Frontal cortex (tissue), 4 donors: ENCODE measurements around the gene SPACA5B. TPM values are rescaled to one million over a fixed set of nuclear protein-coding genes. Genes with fewer than 3 reads are reported as not detected.
"Not testable (repeated sequence)": the region's sequence is repeated elsewhere in the genome, so short reads cannot be mapped to it uniquely, and the experiment has no call there.

Source experiments
- DNase-seq, 2 donors: peaks; one replicate each; pipeline ENCODE4 v3.0.0; 2012; ENCODE audit warnings: low spot score in 2 of 2
- FAIRE-seq: peaks from 2 replicates; lab custom pipeline; 2012; peaks lifted over from hg19 to GRCh38; lab: Jason Lieb, UNC
- total RNA-seq: library from RNA; depleted of rRNA; stranded (reverse); fragments of >200 nt; gene quantifications from one replicate; pipeline ENCODE4 v1.2.3, GENCODE V29; 2014
- donor health status: control.
- donor health status: control.
- donor health status: control.

SPACA5B gene
- not detected for total RNA-seq

- not testable (repeated sequence) for DNase-seq, FAIRE-seq
These were observed at the start of gene SPACA5B for GRCh38 chrX:48130326-48130725. TSS of gene SPACA5B (plus strand) at chrX:48130626. CDS start at chrX:48130688, 62 bp downstream.

GRCh38 chrX:48083212-48083611 is 47.2 kb upstream of the SPACA5B start:
- FAIRE-seq (no peak), DNase-seq (peak; percentile 4 to 22)

- DNase-seq = no peak
- FAIRE-seq = no peak
These were observed 46.7 kb upstream of the SPACA5B start for GRCh38 chrX:48083706-48084105.

GRCh38 chrX:48086082-48086481 is 44.3 kb upstream of the SPACA5B start:
- no peak for FAIRE-seq
- no peak for DNase-seq

- FAIRE-seq (no peak), DNase-seq (no peak)
These were observed 40.3 kb upstream of the SPACA5B start for GRCh38 chrX:48090123-48090522.

GRCh38 chrX:48092558-48092957 is 37.9 kb upstream of the SPACA5B start:
- DNase-seq, FAIRE-seq: not testable (repeated sequence)

GRCh38 chrX:48101443-48101842 is 29.0 kb upstream of the SPACA5B start:
- DNase-seq (no peak), FAIRE-seq (no peak)

- no peak for DNase-seq
- no peak for FAIRE-seq
These were observed 27.5 kb upstream of the SPACA5B start for GRCh38 chrX:48102874-48103374.

GRCh38 chrX:48107717-48108116 is 22.7 kb upstream of the SPACA5B start:
- no peak for FAIRE-seq
- no peak for DNase-seq

- not testable (repeated sequence) for FAIRE-seq, DNase-seq
These were observed 5.1 kb upstream of the SPACA5B start for GRCh38 chrX:48125286-48125685.

GRCh38 chrX:48132308-48132844 is 1.9 kb downstream of the SPACA5B start:
- FAIRE-seq, DNase-seq: not testable (repeated sequence)

- FAIRE-seq, DNase-seq: not testable (repeated sequence)
These were observed 8.7 kb downstream of the SPACA5B start for GRCh38 chrX:48139076-48139475.

GRCh38 chrX:48141810-48142508 is 11.5 kb downstream of the SPACA5B start:
- not testable (repeated sequence) for FAIRE-seq, DNase-seq

GRCh38 chrX:48142697-48143096 is 12.3 kb downstream of the SPACA5B start:
- not testable (repeated sequence) for FAIRE-seq

GRCh38 chrX:48153769-48154168 is 23.3 kb downstream of the SPACA5B start:
- FAIRE-seq (no peak), DNase-seq (no peak)

More at GRCh38 chrX:48142697-48143096, 12.3 kb downstream of the SPACA5B start:
- DNase-seq = not testable (repeated sequence)

GRCh38 chrX:48154796-48155195 is 24.4 kb downstream of the SPACA5B start:
- DNase-seq (no peak), FAIRE-seq (no peak)

- no peak for DNase-seq
- FAIRE-seq = no peak
These were observed 25.6 kb downstream of the SPACA5B start for GRCh38 chrX:48156014-48156413.

- FAIRE-seq (no peak), DNase-seq (no peak)
These were observed 34.8 kb downstream of the SPACA5B start for GRCh38 chrX:48165241-48165640.

- DNase-seq, FAIRE-seq: not testable (repeated sequence)
These were observed 35.9 kb downstream of the SPACA5B start for GRCh38 chrX:48166322-48166721.

GRCh38 chrX:48179691-48180090 is 49.3 kb downstream of the SPACA5B start:
- DNase-seq (no peak), FAIRE-seq (no peak)

- FAIRE-seq (no peak), DNase-seq (no peak)
These were observed 50.4 kb downstream of the SPACA5B start for GRCh38 chrX:48180811-48181210.
